ENCODE results near the gene GRIP1. TPM values are rescaled to one million over a fixed set of nuclear protein-coding genes. Genes with fewer than 3 reads are reported as not detected.
A peak's percentile ranks its signal among the peaks of the same experiment; 100 is the strongest.

The GRIP1 gene
- total RNA-seq, 1 donor from 2014 or later: 0.47 TPM

DNA sequence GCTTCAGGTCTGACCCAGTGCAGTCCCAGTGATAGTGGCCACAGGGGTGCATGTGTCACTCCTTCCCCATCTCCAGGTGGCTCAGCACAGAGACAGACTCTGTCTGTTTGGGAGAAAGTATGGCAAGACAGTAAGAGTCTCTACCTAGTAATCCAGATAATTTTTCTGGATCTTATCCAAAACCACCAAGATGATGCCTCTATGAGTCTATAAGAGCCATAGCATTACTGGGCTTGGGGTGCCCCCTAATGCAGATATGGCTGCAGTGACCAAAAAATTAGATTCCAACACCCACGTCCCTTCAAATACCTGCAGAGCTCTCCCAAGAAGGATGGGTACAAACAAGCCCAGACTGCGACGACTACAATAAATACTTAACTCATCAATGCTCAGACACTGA lies 123.8 kb downstream of the GRIP1 start:
- H3K27me3 ChIP-seq (ENCODE audit: low read depth): no peaks in the 10 kb centered on the region
- no peak overlapping the region for H3K4me3 ChIP-seq
- H3K9me3 ChIP-seq (replicated peaks): peaks cover 11% of the 10 kb centered on the region
- intact Hi-C loops (cut with micrococcal nuclease): no loop called here
- DNase-seq: no peak
- no peaks in the 10 kb centered on the region for H3K36me3 ChIP-seq
- H3K4me1 ChIP-seq: no peaks in the 10 kb centered on the region
- TF ChIP-seq, protein P1, sequence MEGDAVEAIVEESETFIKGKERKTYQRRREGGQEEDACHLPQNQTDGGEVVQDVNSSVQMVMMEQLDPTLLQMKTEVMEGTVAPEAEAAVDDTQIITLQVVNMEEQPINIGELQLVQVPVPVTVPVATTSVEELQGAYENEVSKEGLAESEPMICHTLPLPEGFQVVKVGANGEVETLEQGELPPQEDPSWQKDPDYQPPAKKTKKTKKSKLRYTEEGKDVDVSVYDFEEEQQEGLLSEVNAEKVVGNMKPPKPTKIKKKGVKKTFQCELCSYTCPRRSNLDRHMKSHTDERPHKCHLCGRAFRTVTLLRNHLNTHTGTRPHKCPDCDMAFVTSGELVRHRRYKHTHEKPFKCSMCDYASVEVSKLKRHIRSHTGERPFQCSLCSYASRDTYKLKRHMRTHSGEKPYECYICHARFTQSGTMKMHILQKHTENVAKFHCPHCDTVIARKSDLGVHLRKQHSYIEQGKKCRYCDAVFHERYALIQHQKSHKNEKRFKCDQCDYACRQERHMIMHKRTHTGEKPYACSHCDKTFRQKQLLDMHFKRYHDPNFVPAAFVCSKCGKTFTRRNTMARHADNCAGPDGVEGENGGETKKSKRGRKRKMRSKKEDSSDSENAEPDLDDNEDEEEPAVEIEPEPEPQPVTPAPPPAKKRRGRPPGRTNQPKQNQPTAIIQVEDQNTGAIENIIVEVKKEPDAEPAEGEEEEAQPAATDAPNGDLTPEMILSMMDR (IDR thresholded peaks at IDR 0.05; ENCODE audit: borderline replicate concordance): no peak
- no peak overlapping the region for H3K27ac ChIP-seq (replicated peaks)

DNA sequence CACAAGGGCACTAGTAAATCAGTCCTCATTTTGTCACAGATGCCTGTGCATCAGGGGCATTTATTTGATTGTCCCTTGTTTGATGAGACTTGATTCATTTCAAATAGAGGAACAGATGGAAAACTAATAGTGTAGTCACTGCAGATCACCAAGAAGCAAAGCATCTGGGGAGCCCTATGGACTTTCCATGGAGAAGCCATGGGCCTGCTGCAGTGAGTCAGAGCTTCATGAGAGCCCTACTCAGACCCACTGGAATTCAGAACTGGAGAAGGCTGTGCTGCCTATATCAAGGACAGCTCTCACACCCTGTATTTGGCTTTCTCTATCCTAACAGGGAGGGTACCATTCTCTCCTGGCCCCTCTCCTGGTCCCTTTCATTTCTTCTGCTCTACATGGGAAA lies 126.2 kb downstream of the GRIP1 start:
- no peak for DNase-seq
- intact Hi-C loops (cut with micrococcal nuclease): no loop called here
- Histone ChIP-seq H3K4me1 (no peaks in the 10 kb centered on the region), H3K4me3 (no peak overlapping the region), H3K36me3 (no peaks in the 10 kb centered on the region), H3K9me3 (replicated peaks) (no peaks in the 10 kb centered on the region), H3K27ac (replicated peaks) (no peak overlapping the region), H3K27me3 (ENCODE audit: low read depth) (no peaks in the 10 kb centered on the region)
- TF ChIP-seq, protein P1 (IDR thresholded peaks at IDR 0.05; ENCODE audit: borderline replicate concordance): no peak

- Histone ChIP-seq H3K27ac (replicated peaks) (no peak overlapping the region), H3K4me3 (no peak overlapping the region), H3K27me3 (ENCODE audit: low read depth) (no peaks in the 10 kb centered on the region), H3K36me3 (no peaks in the 10 kb centered on the region), H3K4me1 (no peaks in the 10 kb centered on the region), H3K9me3 (replicated peaks) (no peaks in the 10 kb centered on the region)
- TF ChIP-seq, protein P1 (IDR thresholded peaks at IDR 0.05; ENCODE audit: borderline replicate concordance): no peak
- intact Hi-C loops (cut with micrococcal nuclease): no loop called here
- DNase-seq: no peak
These were observed 128.2 kb downstream of the GRIP1 start for GRCh38 chr12:66550626-66551025.

- Histone ChIP-seq H3K4me3 (no peak overlapping the region), H3K36me3 (no peaks in the 10 kb centered on the region), H3K27ac (replicated peaks) (no peak overlapping the region), H3K9me3 (replicated peaks) (no peaks in the 10 kb centered on the region), H3K4me1 (no peaks in the 10 kb centered on the region), H3K27me3 (ENCODE audit: low read depth) (no peaks in the 10 kb centered on the region)
- TF ChIP-seq, protein P1 (IDR thresholded peaks at IDR 0.05; ENCODE audit: borderline replicate concordance): no peak
- intact Hi-C loops (cut with micrococcal nuclease): no loop called here
- DNase-seq: no peak
These were observed 129.9 kb downstream of the GRIP1 start for GRCh38 chr12:66549050-66549389.

GRCh38 chr12:66548338-66549049 lies 130.4 kb downstream of the GRIP1 start:
- Histone ChIP-seq H3K27me3 (ENCODE audit: low read depth) (no peaks in the 10 kb centered on the region), H3K27ac (replicated peaks) (no peak overlapping the region), H3K4me3 (no peak overlapping the region), H3K9me3 (replicated peaks) (no peaks in the 10 kb centered on the region), H3K4me1 (no peaks in the 10 kb centered on the region), H3K36me3 (no peaks in the 10 kb centered on the region)
- no peak for DNase-seq
- TF ChIP-seq, protein P1 (IDR thresholded peaks at IDR 0.05; ENCODE audit: borderline replicate concordance): peak; percentile 19
- intact Hi-C loops (cut with micrococcal nuclease): no loop called here
